SU-DHL-6 (cell line): Measurements from ENCODE around the gene HS3ST3B1.

Experiments
- H2AFZ ChIP-seq: fragments of 200-600 bp; sonication (generic); 2 replicates; pipeline ENCODE4 v1.6.1; 2014; ENCODE audit warnings: low read depth, mild to moderate bottlenecking, moderate library complexity, mixed read lengths, antibody characterized with exemption, low read length; ENCODE audit not compliant: severe bottlenecking
- H3F3A ChIP-seq: fragments of 200-600 bp; shearing (Covaris generic); 2 replicates; pipeline ENCODE4 v1.6.0; 2016; ENCODE audit warnings: antibody characterized with exemption, mild to moderate bottlenecking; ENCODE audit not compliant: insufficient read depth
- H3K27ac ChIP-seq: fragments of 200-600 bp; sonication (generic); 2 replicates; pipeline ENCODE4 v1.5.1; 2016; ENCODE audit warnings: low read depth, mild to moderate bottlenecking, low read length, moderate library complexity, mixed read lengths
- H3K27me3 ChIP-seq: fragments of 200-600 bp; sonication (generic), shearing (Covaris generic); 2 replicates; pipeline ENCODE4 v1.6.0; 2014; ENCODE audit warnings: mild to moderate bottlenecking, low read length
- H3K36me3 ChIP-seq: fragments of 200-600 bp; sonication (generic); 2 replicates; pipeline ENCODE4 v1.6.1; 2014; ENCODE audit warnings: mild to moderate bottlenecking, low read length, mixed read lengths
- H3K4me2 ChIP-seq: fragments of 300-600, 200-600 bp; shearing (Covaris generic), sonication (generic); 2 replicates; pipeline ENCODE4 v1.6.0; 2014; ENCODE audit warnings: low read length, low read depth, mild to moderate bottlenecking; ENCODE audit not compliant: poor library complexity, severe bottlenecking
- H3K4me3 ChIP-seq: fragments of 200-600 bp; sonication (generic); 2 replicates; pipeline ENCODE4 v1.5.1; 2014; ENCODE audit warnings: antibody characterized with exemption, low read length, mild to moderate bottlenecking, mixed read lengths; ENCODE audit not compliant: insufficient read depth, poor library complexity, severe bottlenecking
- H3K79me2 ChIP-seq: fragments of 200-600 bp; sonication (generic); 2 replicates; pipeline ENCODE4 v1.6.1; 2014; ENCODE audit warnings: mild to moderate bottlenecking, low read length, moderate library complexity; ENCODE audit not compliant: insufficient read depth
- H3K9ac ChIP-seq: fragments of 200-600 bp; sonication (generic); 2 replicates; pipeline ENCODE4 v1.7.0; 2014; ENCODE audit warnings: mild to moderate bottlenecking, low read length
- H3K9me2 ChIP-seq: fragments of 200-600 bp; sonication (generic); replicated peaks from 2 replicates; pipeline ENCODE4 v1.6.1; 2014; ENCODE audit warnings: low read length; ENCODE audit not compliant: insufficient read depth
- H3K9me3 ChIP-seq: fragments of 200-600 bp; sonication (generic); 2 replicates; pipeline ENCODE4 v1.6.1; 2014; ENCODE audit warnings: low read length, mixed read lengths; ENCODE audit not compliant: insufficient read depth
- H4K20me1 ChIP-seq: fragments of 200-600 bp; sonication (generic); 2 replicates; pipeline ENCODE4 v1.6.1; 2014; ENCODE audit warnings: low read depth, mild to moderate bottlenecking, antibody characterized with exemption, low read length, moderate library complexity, mixed read lengths
- CTCF ChIP-seq: fragments of 200-600 bp; sonication (generic); IDR thresholded peaks from one replicate; pipeline ENCODE4 v1.5.1; 2017; ENCODE audit warnings: antibody characterized with exemption, mild to moderate bottlenecking, low read length, moderate library complexity; ENCODE audit not compliant: insufficient read depth, poor library complexity, severe bottlenecking
- EZH2phosphoT487 ChIP-seq: fragments of 200-600 bp; sonication (generic), shearing (Covaris generic); conservative IDR thresholded peaks from 2 replicates; pipeline ENCODE4 v1.6.1; 2018; ENCODE audit warnings: mild to moderate bottlenecking, antibody characterized with exemption, low read length, moderate library complexity, mixed read lengths

Gene HS3ST3B1

GRCh38 chr17:14302431-14303099 is 1.7 kb downstream of the HS3ST3B1 start:
- H3K9me3 ChIP-seq = no peaks in the 10 kb centered on the region
- no peaks in the 10 kb centered on the region for H3F3A ChIP-seq
- H3K79me2 ChIP-seq = no peaks in the 10 kb centered on the region
- TF ChIP-seq CTCF = no peak
- TF ChIP-seq EZH2phosphoT487 = no peak
- H3K27ac ChIP-seq = no peak overlapping the region
- no peaks in the 10 kb centered on the region for H3K36me3 ChIP-seq
- peak overlapping the region; percentile 63 for H3K4me3 ChIP-seq
- no peaks in the 10 kb centered on the region for H4K20me1 ChIP-seq
- H3K4me2 ChIP-seq = peak overlapping the region; percentile 54
- peak overlapping the region; percentile 91 for H2AFZ ChIP-seq
- H3K27me3 ChIP-seq = no peaks in the 10 kb centered on the region
- H3K9me2 ChIP-seq = no peaks in the 10 kb centered on the region
- H3K9ac ChIP-seq = peak overlapping the region; percentile 57

- no peaks in the 10 kb centered on the region for H3K79me2 ChIP-seq
- H3K9ac ChIP-seq = no peak overlapping the region
- no peak overlapping the region for H3K4me2 ChIP-seq
Measured at GRCh38 chr17:14303343-14304221, 2.7 kb downstream of the HS3ST3B1 start.

GRCh38 chr17:14304222-14304772 is 3.4 kb downstream of the HS3ST3B1 start:
- Histone ChIP-seq H3K79me2 (no peaks in the 10 kb centered on the region), H3K4me3 (no peak overlapping the region), H3K9ac (no peak overlapping the region), H2AFZ (no peak overlapping the region), H3K9me3 (no peaks in the 10 kb centered on the region), H3K27ac (no peak overlapping the region), H3K27me3 (no peaks in the 10 kb centered on the region), H3K9me2 (no peaks in the 10 kb centered on the region), H3K36me3 (no peaks in the 10 kb centered on the region), H3K4me2 (no peak overlapping the region), H3F3A (no peaks in the 10 kb centered on the region), H4K20me1 (no peaks in the 10 kb centered on the region)
- no peak for TF ChIP-seq CTCF
- TF ChIP-seq EZH2phosphoT487 = no peak

More at GRCh38 chr17:14303343-14304221, 2.7 kb downstream of the HS3ST3B1 start:
- no peaks in the 10 kb centered on the region for H3K9me3 ChIP-seq
- H3K4me3 ChIP-seq = no peak overlapping the region
- H3K27ac ChIP-seq = no peak overlapping the region
- no peaks in the 10 kb centered on the region for H3K9me2 ChIP-seq
- H4K20me1 ChIP-seq = no peaks in the 10 kb centered on the region
- no peaks in the 10 kb centered on the region for H3K36me3 ChIP-seq
- no peaks in the 10 kb centered on the region for H3K27me3 ChIP-seq
- H3F3A ChIP-seq = no peaks in the 10 kb centered on the region
- TF ChIP-seq EZH2phosphoT487 (no peak), CTCF (no peak)
- no peak overlapping the region for H2AFZ ChIP-seq
